ENCODE results near the gene WDR81. TPM values are rescaled to one million over a fixed set of nuclear protein-coding genes. Genes with fewer than 3 reads are reported as not detected.
"Not testable (repeated sequence)": the region's sequence is repeated elsewhere in the genome, so short reads cannot be mapped to it uniquely, and the experiment has no call there.

Gene WDR81
- polyA plus RNA-seq, 4 donors = 14.6 to 23.4 (median 16.4) TPM

DNA sequence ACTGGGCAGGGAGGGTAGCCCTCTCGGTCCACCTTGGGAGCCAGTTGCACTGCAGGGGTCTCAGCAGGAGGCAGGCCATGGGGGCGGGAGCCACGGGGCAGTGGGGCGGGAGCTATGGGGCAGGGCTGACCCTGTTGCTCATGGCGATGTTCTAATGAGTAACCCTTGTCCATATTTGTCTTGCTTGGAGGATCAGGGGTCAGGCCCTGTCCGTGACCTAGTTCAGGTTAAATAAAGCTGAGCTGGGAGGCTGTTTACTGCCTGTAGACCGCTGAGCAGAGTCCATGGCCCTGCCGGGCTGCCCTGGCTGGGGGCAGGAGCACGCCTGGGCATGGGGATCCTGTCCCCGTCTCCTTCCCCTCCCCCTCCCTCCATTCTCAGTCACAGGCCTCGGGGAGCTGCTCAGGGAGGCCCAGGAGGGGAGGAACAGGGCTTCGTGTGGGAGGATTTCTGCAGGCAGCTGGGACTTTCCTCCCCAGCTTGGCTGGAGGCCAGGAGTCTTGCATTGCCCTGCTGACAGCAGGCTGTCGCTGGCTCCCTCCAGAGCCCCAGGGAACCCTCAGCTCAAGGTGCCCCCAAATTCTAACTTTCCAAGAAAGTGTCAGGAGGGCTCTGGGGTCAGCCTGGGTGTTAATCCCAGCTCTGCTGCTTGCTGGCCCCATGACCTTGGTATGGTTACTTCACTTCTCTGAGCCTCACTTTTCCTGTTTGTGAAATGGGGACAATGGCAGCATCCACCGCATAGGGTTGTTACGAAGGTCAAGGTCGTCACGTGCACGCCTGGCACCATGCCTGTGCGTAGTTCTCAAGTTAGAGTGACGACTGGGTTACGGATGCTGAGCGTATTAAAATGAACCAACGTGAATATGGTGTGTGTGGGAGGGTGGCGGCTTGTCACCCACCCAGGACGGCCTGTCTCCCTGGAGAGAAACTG, 12.1 kb downstream of the WDR81 start:
- peak; percentile 40 to 83 for DNase-seq
- Histone ChIP-seq H3K27me3 (ENCODE audit: control insufficient read depth in 3 of 3, insufficient read depth in 3 of 3, low read length in 3 of 3) (no peaks in the 10 kb centered on the region), H3K36me3 (ENCODE audit: control insufficient read depth in 3 of 3, insufficient read depth in 2 of 3, low read depth in 1 of 3, low read length in 3 of 3) (peaks cover 6 to 63% (median 9%) of the 10 kb centered on the region in 3 donors), H3K4me3 (ENCODE audit: low read depth in 1 of 3, low read length in 3 of 3) (no peak overlapping the region), H3K4me1 (ENCODE audit: control insufficient read depth in 3 of 3, insufficient read depth in 2 of 3, low read depth in 1 of 3, low read length in 2 of 3) (peaks cover 0 to 24% (median 0%) of the 10 kb centered on the region in 3 donors), H3K9me3 (ENCODE audit: control insufficient read depth in 2 of 2, insufficient read depth in 1 of 2, low read depth in 1 of 2, low read length in 1 of 2) (no peaks in the 10 kb centered on the region), H3K27ac (ENCODE audit: low read depth in 1 of 3, low read length in 2 of 3) (peak overlapping the region in 2 of 3 donors; percentile 52 to 75)
- FAIRE-seq = no peak
- 54 to 55% (median 54%) methylated on average over 24 to 25 of the region's 25 CpGs for WGBS, 3 donors

DNA sequence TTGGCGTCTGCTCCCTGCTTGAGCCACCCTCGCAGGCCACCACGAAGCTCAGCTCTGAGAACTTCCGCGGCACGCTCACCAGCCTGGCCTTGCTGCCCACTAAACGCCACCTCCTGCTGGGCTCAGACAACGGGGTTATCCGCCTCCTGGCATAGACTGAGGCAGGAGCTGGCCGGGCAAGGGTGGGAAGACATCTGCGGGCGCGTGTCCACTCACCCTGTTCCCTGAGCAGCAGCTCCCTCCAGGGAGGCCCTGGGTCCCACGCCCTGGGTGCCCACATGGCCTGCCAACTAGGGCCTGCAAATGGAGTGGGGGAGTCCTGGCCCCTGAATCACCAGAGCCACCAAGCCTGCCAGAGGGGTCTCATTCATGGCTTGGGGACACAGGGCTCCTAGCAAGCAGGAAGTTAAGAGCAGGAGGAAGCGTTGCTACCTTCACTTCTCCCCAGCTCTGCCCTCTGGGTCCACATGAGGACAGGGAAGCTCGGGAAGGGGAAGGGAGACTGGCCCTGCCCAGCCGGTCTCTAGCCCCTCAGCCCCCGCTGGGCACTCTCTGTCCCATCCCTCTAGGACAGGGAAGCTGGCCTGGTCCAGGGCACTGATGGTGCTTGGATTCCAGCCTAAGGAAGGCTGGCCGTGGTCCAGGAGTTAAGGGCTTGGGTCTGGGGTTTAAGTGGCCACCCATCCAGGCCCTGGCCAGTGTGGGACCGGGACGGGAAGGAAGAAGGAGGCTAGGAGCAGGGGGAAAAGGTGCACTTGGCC, 13.2 kb downstream of the WDR81 start:
- Histone ChIP-seq H3K27ac (ENCODE audit: low read depth in 1 of 3, low read length in 2 of 3) (no peak overlapping the region), H3K4me1 (ENCODE audit: control insufficient read depth in 3 of 3, insufficient read depth in 2 of 3, low read depth in 1 of 3, low read length in 2 of 3) (peaks cover 0 to 32% (median 0%) of the 10 kb centered on the region in 3 donors), H3K4me3 (ENCODE audit: low read depth in 1 of 3, low read length in 3 of 3) (no peak overlapping the region), H3K36me3 (ENCODE audit: control insufficient read depth in 3 of 3, insufficient read depth in 2 of 3, low read depth in 1 of 3, low read length in 3 of 3) (peaks cover 1 to 57% (median 9%) of the 10 kb centered on the region in 3 donors), H3K9me3 (ENCODE audit: control insufficient read depth in 2 of 2, insufficient read depth in 1 of 2, low read depth in 1 of 2, low read length in 1 of 2) (no peaks in the 10 kb centered on the region), H3K27me3 (ENCODE audit: control insufficient read depth in 3 of 3, insufficient read depth in 3 of 3, low read length in 3 of 3) (no peaks in the 10 kb centered on the region)
- DNase-seq (no peak), FAIRE-seq (no peak)
- 88 to 96% (median 93%) methylated on average over 19 to 21 of the region's 21 CpGs for WGBS, 3 donors

DNA sequence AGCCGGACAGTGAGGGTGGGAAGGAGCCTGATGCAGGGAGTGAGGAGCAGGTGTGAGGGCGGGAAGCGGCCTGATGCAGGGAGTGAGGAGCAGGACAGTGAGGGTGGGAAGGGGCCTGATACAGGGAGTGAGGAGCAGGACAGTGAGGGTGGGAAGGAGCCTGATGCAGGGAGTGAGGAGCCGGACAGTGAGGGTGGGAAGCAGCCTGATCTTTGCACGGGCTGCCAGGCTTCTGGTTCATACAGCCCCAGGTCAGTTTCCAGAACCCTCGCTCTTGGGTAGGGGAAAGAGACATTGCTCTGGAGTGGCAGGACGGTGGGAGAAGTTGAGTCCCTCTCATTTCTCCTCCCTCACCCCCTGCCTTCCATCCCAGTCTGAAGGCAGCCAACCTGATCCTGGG, 17.4 kb downstream of the WDR81 start:
- not testable (repeated sequence) for H3K27ac ChIP-seq (ENCODE audit: low read depth in 1 of 3, low read length in 2 of 3); DNase-seq; H3K9me3 ChIP-seq (ENCODE audit: control insufficient read depth in 2 of 2, insufficient read depth in 1 of 2, low read depth in 1 of 2, low read length in 1 of 2); FAIRE-seq; H3K4me3 ChIP-seq (ENCODE audit: low read depth in 1 of 3, low read length in 3 of 3); H3K27me3 ChIP-seq (ENCODE audit: control insufficient read depth in 3 of 3, insufficient read depth in 3 of 3, low read length in 3 of 3)
- Histone ChIP-seq H3K36me3 (ENCODE audit: control insufficient read depth in 3 of 3, insufficient read depth in 2 of 3, low read depth in 1 of 3, low read length in 3 of 3) (peaks cover 0 to 17% (median 0%) of the 10 kb centered on the region in 3 donors), H3K4me1 (ENCODE audit: control insufficient read depth in 3 of 3, insufficient read depth in 2 of 3, low read depth in 1 of 3, low read length in 2 of 3) (peaks cover 0 to 29% (median 0%) of the 10 kb centered on the region in 3 donors)
- WGBS, 3 donors = 75 to 92% (median 88%) methylated on average over 7 of the region's 7 CpGs

DNA sequence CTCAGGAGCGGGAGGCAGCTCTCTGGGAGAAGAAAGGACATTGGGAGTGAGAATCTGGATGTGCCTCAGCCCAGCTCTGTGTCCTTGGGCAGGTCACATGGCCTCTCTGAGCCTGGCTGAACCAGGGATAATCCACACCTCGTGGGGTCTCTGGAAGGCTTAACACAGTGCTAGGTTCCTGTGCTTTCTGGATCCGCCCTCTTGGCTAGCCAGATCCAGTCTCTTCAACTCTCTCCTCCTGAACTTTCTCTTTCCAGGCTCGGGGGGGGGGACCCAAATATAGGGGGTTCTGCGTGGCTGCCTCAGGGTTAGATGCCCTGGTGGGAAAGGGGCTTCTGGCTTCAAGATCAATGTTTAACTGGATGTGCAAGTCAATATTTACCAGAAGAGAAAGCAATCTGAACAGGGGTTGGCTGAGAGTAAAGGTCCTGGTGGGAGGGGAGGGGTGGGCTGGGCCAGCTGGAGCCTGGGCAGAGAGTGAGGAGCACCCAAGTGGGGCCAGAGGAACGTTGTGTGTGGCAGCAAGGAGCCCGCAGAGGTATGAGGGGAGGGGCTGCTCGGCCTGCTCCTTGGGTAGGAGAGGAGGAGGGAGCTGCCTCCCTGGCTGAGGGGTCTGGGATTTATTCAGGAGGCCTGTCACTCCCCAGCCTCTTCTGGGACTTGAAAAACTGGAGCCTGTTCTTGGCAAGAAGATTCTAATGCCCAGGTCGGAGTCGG, 18.0 kb downstream of the WDR81 start, which contains the start of gene SERPINF2:
Gene SERPINF2 (plus strand): TSS at position 501 of the 717 bp plus-strand sequence. CDS start 2,125 bp downstream, outside the sequence.
- no peak for FAIRE-seq

DNA sequence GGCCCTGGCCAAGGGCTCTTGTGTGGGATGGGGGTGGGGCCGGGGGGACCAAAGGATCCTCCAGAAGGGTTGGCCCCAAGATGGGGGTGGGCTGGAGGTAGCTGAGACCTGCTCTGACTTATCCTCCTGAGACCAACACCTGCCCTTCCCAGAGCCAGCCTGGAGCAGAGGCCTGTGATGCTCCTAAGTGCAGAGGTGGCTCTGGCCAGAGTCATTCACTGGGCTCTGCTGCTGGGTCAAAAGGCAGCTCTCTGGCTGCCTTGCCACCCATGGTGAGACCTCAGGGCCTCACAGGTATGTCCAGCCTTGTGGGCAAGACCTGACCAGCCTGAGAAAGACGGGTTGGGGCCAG, 18.6 kb downstream of the WDR81 start:
- Histone ChIP-seq H3K4me3 (ENCODE audit: low read depth in 1 of 3, low read length in 3 of 3) (no peak overlapping the region), H3K27me3 (ENCODE audit: control insufficient read depth in 3 of 3, insufficient read depth in 3 of 3, low read length in 3 of 3) (no peaks in the 10 kb centered on the region), H3K9me3 (ENCODE audit: control insufficient read depth in 2 of 2, insufficient read depth in 1 of 2, low read depth in 1 of 2, low read length in 1 of 2) (peaks cover 0 to under 1% of the 10 kb centered on the region in 2 donors), H3K36me3 (ENCODE audit: control insufficient read depth in 3 of 3, insufficient read depth in 2 of 3, low read depth in 1 of 3, low read length in 3 of 3) (peaks cover 0 to 9% (median 0%) of the 10 kb centered on the region in 3 donors), H3K4me1 (ENCODE audit: control insufficient read depth in 3 of 3, insufficient read depth in 2 of 3, low read depth in 1 of 3, low read length in 2 of 3) (peaks cover 0 to 24% (median 0%) of the 10 kb centered on the region in 3 donors), H3K27ac (ENCODE audit: low read depth in 1 of 3, low read length in 2 of 3) (peak overlapping the region in 1 of 3 donors; percentile 30)
- no peak for DNase-seq
- 56 to 73% (median 72%) methylated on average over 2 of the region's 2 CpGs for WGBS, 3 donors
- no peak for FAIRE-seq

More for the DNA sequence above, 18.0 kb downstream of the WDR81 start, which contains the start of gene SERPINF2:
- Histone ChIP-seq H3K4me3 (ENCODE audit: low read depth in 1 of 3, low read length in 3 of 3) (no peak within 1 kb of the TSS), H3K4me1 (ENCODE audit: control insufficient read depth in 3 of 3, insufficient read depth in 2 of 3, low read depth in 1 of 3, low read length in 2 of 3) (peaks cover 0 to 28% (median 0%) of the 10 kb centered on the region in 3 donors), H3K27me3 (ENCODE audit: control insufficient read depth in 3 of 3, insufficient read depth in 3 of 3, low read length in 3 of 3) (no peaks in the 10 kb centered on the region), H3K27ac (ENCODE audit: low read depth in 1 of 3, low read length in 2 of 3) (peak within 1 kb of the TSS in 1 of 3 donors; percentile 30), H3K36me3 (ENCODE audit: control insufficient read depth in 3 of 3, insufficient read depth in 2 of 3, low read depth in 1 of 3, low read length in 3 of 3) (peaks cover 0 to 14% (median 0%) of the 10 kb centered on the region in 3 donors), H3K9me3 (ENCODE audit: control insufficient read depth in 2 of 2, insufficient read depth in 1 of 2, low read depth in 1 of 2, low read length in 1 of 2) (no peaks in the 10 kb centered on the region)
- WGBS, 3 donors = 24 to 50% (median 35%) methylated on average over 9 to 10 of the region's 10 CpGs
- peak in 1 of 2 donors; percentile 80 for DNase-seq

DNA sequence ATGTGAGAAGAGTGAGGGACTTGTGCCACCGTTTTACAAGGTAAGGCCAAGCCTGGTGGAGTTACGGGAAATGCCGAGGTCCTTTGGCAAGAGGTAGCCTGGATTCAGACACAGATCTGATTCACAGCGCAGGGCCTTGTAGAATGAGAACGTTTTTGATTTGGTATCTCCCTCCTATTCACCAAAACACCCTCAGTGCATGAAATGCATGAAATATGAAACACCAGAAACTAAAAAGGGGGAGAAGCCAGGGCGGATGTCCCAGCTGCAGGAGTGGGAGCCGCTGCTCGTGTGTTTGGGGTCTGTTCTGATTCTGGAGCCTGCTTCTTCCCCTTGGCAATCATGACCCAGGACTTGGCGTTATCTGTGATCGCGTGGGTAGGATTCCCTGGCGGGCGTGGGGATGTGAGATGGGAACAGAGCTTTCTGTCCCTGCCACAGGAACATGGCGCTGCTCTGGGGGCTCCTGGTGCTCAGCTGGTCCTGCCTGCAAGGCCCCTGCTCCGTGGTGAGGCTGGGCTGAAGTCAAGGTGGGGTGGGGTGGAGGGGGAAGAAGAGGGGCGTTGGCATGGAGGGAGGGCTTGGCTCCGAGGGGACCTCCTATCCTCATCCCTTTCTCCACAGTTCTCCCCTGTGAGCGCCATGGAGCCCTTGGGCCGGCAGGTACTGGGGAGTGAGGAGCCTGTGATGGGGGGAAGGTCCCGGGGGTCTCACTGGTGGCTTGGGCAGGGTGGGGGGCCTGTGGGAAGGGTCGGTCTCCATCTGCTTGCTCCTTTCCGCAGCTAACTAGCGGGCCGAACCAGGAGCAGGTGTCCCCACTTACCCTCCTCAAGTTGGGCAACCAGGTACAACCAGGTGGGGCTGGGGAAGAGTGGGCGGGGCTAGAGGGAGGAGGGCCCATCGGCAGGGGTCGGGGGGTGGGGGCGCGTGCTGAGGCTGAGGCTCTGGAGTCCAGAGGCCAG, 20.3 kb downstream of the WDR81 start:
- H3K4me3 ChIP-seq (ENCODE audit: low read depth in 1 of 3, low read length in 3 of 3) = no peak overlapping the region
- H3K27me3 ChIP-seq (ENCODE audit: control insufficient read depth in 3 of 3, insufficient read depth in 3 of 3, low read length in 3 of 3) = no peaks in the 10 kb centered on the region
- DNase-seq (no peak), FAIRE-seq (no peak)
- H3K27ac ChIP-seq (ENCODE audit: low read depth in 1 of 3, low read length in 2 of 3) = no peak overlapping the region
- 69 to 81% (median 77%) methylated on average over 23 to 29 of the region's 29 CpGs for WGBS, 3 donors
- peaks cover 0 to 13% (median 0%) of the 10 kb centered on the region in 3 donors for H3K36me3 ChIP-seq (ENCODE audit: control insufficient read depth in 3 of 3, insufficient read depth in 2 of 3, low read depth in 1 of 3, low read length in 3 of 3)
- peaks cover 0 to 21% (median 0%) of the 10 kb centered on the region in 3 donors for H3K4me1 ChIP-seq (ENCODE audit: control insufficient read depth in 3 of 3, insufficient read depth in 2 of 3, low read depth in 1 of 3, low read length in 2 of 3)
- H3K9me3 ChIP-seq (ENCODE audit: control insufficient read depth in 2 of 2, insufficient read depth in 1 of 2, low read depth in 1 of 2, low read length in 1 of 2) = peaks cover 0 to 4% of the 10 kb centered on the region in 2 donors

DNA sequence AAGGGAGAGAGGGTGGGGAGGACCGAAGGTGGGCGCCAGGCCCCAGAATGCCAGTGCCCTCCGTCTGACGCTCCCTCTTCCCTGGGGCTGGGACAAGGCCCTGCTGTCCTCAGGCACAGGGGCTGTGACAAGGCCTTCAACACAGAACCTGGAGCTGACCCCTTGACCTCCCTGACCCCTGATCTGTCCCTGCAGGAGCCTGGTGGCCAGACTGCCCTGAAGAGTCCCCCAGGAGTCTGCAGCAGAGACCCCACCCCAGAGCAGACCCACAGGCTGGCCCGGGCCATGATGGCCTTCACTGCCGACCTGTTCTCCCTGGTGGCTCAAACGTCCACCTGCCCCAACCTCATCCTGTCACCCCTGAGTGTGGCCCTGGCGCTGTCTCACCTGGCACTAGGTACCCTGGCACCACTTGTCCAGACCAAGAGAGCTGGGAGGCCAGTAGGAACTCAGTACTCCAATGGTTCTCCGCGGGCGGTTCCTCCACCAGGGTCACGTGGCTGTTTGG, 21.1 kb downstream of the WDR81 start:
- DNase-seq (no peak), FAIRE-seq (no peak)
- 92 to 93% (median 92%) methylated on average over 11 to 12 of the region's 12 CpGs for WGBS, 3 donors
- H3K9me3 ChIP-seq (ENCODE audit: control insufficient read depth in 2 of 2, insufficient read depth in 1 of 2, low read depth in 1 of 2, low read length in 1 of 2) = peaks cover 0 to 4% of the 10 kb centered on the region in 2 donors
- H3K27me3 ChIP-seq (ENCODE audit: control insufficient read depth in 3 of 3, insufficient read depth in 3 of 3, low read length in 3 of 3) = no peaks in the 10 kb centered on the region
- H3K36me3 ChIP-seq (ENCODE audit: control insufficient read depth in 3 of 3, insufficient read depth in 2 of 3, low read depth in 1 of 3, low read length in 3 of 3) = peaks cover 0 to 15% (median 0%) of the 10 kb centered on the region in 3 donors
- H3K4me1 ChIP-seq (ENCODE audit: control insufficient read depth in 3 of 3, insufficient read depth in 2 of 3, low read depth in 1 of 3, low read length in 2 of 3) = peaks cover 0 to 21% (median 0%) of the 10 kb centered on the region in 3 donors
- H3K27ac ChIP-seq (ENCODE audit: low read depth in 1 of 3, low read length in 2 of 3) = no peak overlapping the region
- H3K4me3 ChIP-seq (ENCODE audit: low read depth in 1 of 3, low read length in 3 of 3) = no peak overlapping the region

Data from small intestine (tissue), 7 donors.